ENCODE results near the gene AK4. TPM values are rescaled to one million over a fixed set of nuclear protein-coding genes. Genes with fewer than 3 reads are reported as not detected.

AK4 gene
- total and polyA plus RNA-seq, 2 of the 8 experiments (the other 6 are each of a cell fraction or from before 2014, with no cell fraction given): 64.5 to 175 TPM

GRCh38 chr1:65179148-65179547 is 31.1 kb downstream of the AK4 start:
- no peak overlapping the region for H3K4me3 ChIP-seq (ENCODE audit: extremely low read depth in 1 of 4, insufficient read depth in 2 of 4, low read depth in 3 of 4, low read length in 4 of 4)
- H3K4me1 ChIP-seq (replicated peaks in 1 of 4; ENCODE audit: control insufficient read depth in 3 of 4, insufficient read depth in 4 of 4, low read length in 3 of 4): peaks cover 4 to 17% (median 10%) of the 10 kb centered on the region in 4 experiments; a peak in 6 of 7 replicates
- no peaks in the 10 kb centered on the region for H3K36me3 ChIP-seq (ENCODE audit: control insufficient read depth in 2 of 4, insufficient read depth in 4 of 4, low read length in 3 of 4)
- H3K14ac ChIP-seq (ENCODE audit: insufficient read length): no peak overlapping the region
- no peaks in the 10 kb centered on the region for H3K23me2 ChIP-seq (ENCODE audit: low read depth, low read length)
- H4K91ac ChIP-seq (replicated peaks; ENCODE audit: insufficient read length, low read length): no peak overlapping the region
- H3K79me2 ChIP-seq (ENCODE audit: control insufficient read depth in 1 of 2, insufficient read depth in 2 of 2, low read length in 2 of 2): peaks cover 0 to 97% of the 10 kb centered on the region in 2 experiments
- H2BK5ac ChIP-seq (ENCODE audit: low read depth, low read length): no peak overlapping the region
- H2BK20ac ChIP-seq (ENCODE audit: low read length): no peak overlapping the region
- H3K4ac ChIP-seq (replicated peaks; ENCODE audit: insufficient read length, low read depth, low read length): no peak overlapping the region
- FAIRE-seq (no peak), DNase-seq (ENCODE audit: low read depth in 1 of 2, low spot score in 2 of 2) (no peak)
- H3K27me3 ChIP-seq (replicated peaks in 1 of 4; ENCODE audit: control insufficient read depth in 3 of 4, extremely low read depth in 1 of 4, insufficient read depth in 3 of 4, low read length in 3 of 4): no peaks in the 10 kb centered on the region
- H4K8ac ChIP-seq (ENCODE audit: extremely low read depth, insufficient read depth, low read length): no peak overlapping the region
- no peaks in the 10 kb centered on the region for H3K9me3 ChIP-seq (ENCODE audit: insufficient read depth in 2 of 2, low read depth in 1 of 2, low read length in 1 of 2)
- no peak for TF ChIP-seq RXRA (IDR thresholded peaks at IDR 0.05; ENCODE audit: insufficient read depth, low read depth, low read length)
- no peak for TF ChIP-seq CHD1 (IDR thresholded peaks at IDR 0.05; ENCODE audit: low read depth, low read length)
- no peak for TF ChIP-seq EP300 (IDR thresholded peaks at IDR 0.05; ENCODE audit: borderline replicate concordance in 1 of 2, low read depth in 2 of 2, low read length in 2 of 2)
- no peak for TF ChIP-seq CTBP2 (IDR thresholded peaks at IDR 0.05; ENCODE audit: borderline replicate concordance, insufficient read depth, insufficient read length, low read length)
- no peak for TF ChIP-seq EZH2 (IDR thresholded peaks at IDR 0.05; ENCODE audit: low read depth, low read length, severe bottlenecking)
- no peak for TF ChIP-seq KDM5A (IDR thresholded peaks at IDR 0.05; ENCODE audit: low read length)
- H3K79me1 ChIP-seq (ENCODE audit: low read depth, low read length): peaks cover 10% of the 10 kb centered on the region
- no peak overlapping the region for H3K9ac ChIP-seq (replicated peaks in 1 of 4; ENCODE audit: extremely low read depth in 1 of 4, low read depth in 3 of 4, low read length in 3 of 4)
- H2AFZ ChIP-seq (ENCODE audit: low read length): no peak overlapping the region
- no peak overlapping the region for H3K23ac ChIP-seq (ENCODE audit: insufficient read length)
- CTCF ChIA-PET (ENCODE audit: partially characterized antibody): interaction anchor here (1.2 to 8.8 kb wide), 3 partner anchors 10 to 104 kb away, joined by 4 to 38 read pairs (median 4); no protein-coding TSS in a partner anchor
- no peak overlapping the region for H2AK5ac ChIP-seq (ENCODE audit: low read depth, low read length)
- no peak overlapping the region for H4K5ac ChIP-seq (ENCODE audit: insufficient read length, low read depth, low read length)
- no peak overlapping the region for H3K56ac ChIP-seq (replicated peaks; ENCODE audit: insufficient read length, low read depth, low read length)
- H3K4me2 ChIP-seq (ENCODE audit: insufficient read depth in 1 of 2, low read depth in 2 of 2, low read length in 2 of 2): no peak overlapping the region
- POLR2A ChIA-PET (ENCODE audit: partially characterized antibody): interaction anchor here (0.7 to 1.1 kb wide), 4 partner anchors 9 to 25 kb away, joined by 3 read pairs; no protein-coding TSS in a partner anchor
- peaks cover 1 to 4% of the 10 kb centered on the region in 2 experiments for H4K20me1 ChIP-seq (replicated peaks in 1 of 2; ENCODE audit: control insufficient read depth in 1 of 2, insufficient read depth in 2 of 2, low read length in 2 of 2)
- WGBS, 2 experiments (ENCODE audit: extremely low coverage in 1 of 2, insufficient coverage in 1 of 2, insufficient read length in 1 of 2, insufficient replicate concordance in 2 of 2, low coverage in 1 of 2, low lambda C conversion rate in 2 of 2, missing lambda C conversion rate in 1 of 2): 92% methylated on average over 1 of the region's 1 CpG; no CpG with 5 or more reads in 1 of the 2 experiments
- H2BK15ac ChIP-seq (ENCODE audit: low read length): no peak overlapping the region
- H2BK120ac ChIP-seq (replicated peaks; ENCODE audit: low read depth, low read length): no peak overlapping the region
- H2BK12ac ChIP-seq (ENCODE audit: low read depth, low read length): no peak overlapping the region
- no peak overlapping the region for H3K27ac ChIP-seq (ENCODE audit: low read depth, low read length)
- H3K18ac ChIP-seq (ENCODE audit: extremely low read depth, low read length): no peak overlapping the region

Measured in H1 (cell line).